Daoy (cell line): Measurements from ENCODE around the gene ILKAP. TPM values are rescaled to one million over a fixed set of nuclear protein-coding genes. Genes with fewer than 3 reads are reported as not detected.

Experiments used
- DNase-seq: peaks from one replicate; pipeline ENCODE4 v3.0.0-alpha.2; 2015; ENCODE audit warnings: low read depth
- total RNA-seq: library from RNA; depleted of rRNA; stranded (reverse); fragments of >200 nt; shearing (Covaris generic); gene quantifications from 2 replicates; pipeline ENCODE4 v1.2.3, GENCODE V29; 2014; rRNA removed

The ILKAP gene
- 27.9 and 29.5 TPM in 2 replicates for total RNA-seq

DNA sequence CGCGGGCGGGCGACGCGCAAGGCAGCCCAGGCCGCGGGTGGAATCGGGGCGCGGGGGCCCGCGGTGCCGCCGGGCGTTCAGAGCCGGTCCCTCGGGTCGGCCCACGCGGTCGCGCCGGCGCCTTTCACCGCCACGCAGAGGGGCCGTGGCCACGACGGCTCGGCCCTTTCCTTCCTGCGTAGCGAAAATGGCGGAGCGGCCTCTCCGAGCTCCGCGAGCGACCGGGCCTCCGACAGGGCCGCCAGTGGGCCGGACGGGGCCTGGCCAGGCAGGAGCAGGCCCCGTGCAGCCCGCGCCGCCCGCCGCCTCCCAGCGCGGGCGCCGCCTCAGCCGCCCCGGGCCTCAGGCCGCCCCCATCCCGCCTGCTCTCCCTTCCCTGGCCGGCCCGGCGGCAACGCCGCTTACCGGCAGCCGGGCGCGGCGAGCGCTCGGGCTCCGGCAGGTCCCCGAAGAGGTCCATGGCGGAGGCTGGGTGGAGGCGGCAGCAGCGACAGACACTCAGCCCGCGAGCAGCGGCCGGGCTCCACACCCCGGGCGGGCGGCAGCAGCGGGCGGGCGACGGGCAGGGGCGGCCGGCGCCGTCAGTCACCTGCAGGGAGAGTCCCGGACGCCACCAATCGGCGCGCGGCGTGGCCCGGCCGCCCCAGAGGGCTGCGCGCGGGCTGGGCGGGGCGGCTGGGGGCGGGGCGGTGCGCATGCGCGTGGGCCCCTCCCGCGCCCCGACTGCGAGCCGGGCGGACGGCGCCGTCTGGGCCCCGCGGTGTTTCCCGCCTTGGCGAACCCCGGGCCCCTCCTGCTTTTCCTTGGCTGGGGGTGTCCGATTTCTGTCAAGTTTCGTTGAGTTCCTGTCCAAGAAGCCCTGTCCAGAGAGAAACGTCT, at the start of gene ILKAP:
Gene ILKAP, minus strand, starts transcription at position 602 of the 879 bp plus-strand sequence. Its CDS starts 142 bp downstream, at position 460.
- DNase-seq, result peak; percentile 93

DNA sequence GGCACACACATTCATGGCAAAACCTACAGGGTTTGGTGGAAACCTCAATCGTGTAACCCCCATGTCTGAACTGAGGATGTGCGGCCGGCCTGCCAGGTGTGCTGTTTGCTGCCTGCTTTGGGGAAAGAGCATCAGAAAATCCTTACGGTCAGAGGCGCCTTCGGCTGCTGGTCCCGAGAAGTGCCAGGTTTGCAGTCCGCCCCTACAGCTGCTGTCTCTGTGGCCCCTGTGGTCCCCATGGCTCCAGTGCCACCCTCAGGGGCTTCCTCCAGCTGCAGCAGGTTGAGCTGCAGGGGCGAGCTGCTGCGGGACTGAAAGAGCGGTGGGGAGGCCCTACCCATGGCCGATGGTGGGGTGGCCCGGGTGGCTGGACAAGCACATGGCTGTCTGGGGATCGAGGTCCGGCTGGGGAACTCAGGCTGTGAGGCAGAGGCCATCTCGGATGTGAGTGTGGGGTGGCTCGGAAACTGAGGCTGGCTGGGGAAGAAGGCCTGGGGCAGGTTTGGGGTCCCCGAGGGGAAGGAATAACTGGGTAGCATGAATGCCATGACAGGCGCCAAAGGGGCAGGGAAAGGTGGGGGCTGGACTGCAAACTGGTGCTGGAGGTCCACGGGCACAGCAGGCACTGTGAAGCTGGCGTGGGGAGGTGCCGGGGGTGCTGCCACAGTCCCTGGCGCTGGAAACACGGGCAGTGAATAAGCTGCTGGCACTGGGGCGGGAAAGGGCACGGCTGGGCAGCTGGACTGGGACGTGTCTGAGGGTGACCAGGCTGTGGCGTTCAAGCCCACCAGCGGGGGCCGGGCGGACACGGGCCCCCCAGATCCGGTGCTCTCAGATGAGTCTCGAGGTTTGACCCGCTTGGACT, 49.5 kb upstream of the ILKAP start:
- no peak for DNase-seq

DNA sequence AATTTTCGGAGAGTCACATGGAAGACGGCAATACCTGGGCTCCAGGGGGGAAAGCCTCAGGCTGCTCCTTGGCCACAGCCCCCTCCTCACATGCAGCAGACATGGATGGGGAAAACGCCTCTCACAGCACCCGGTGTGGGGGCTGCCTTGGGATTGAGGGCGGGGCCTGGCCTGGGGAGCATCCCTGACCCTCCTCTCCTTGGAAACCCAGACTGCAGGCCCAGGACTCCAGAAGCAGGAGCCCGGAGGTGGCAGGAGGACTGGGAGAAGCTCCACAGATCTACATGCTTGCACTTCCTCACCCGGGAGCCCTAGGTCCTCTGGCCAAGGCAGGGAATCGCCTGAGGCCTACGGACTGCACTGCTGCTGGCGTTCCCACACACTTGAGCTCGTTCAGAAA, 48.5 kb upstream of the ILKAP start:
- no peak for DNase-seq

- DNase-seq, result no peak
Observed at GRCh38 chr2:238251331-238251730, 47.8 kb upstream of the ILKAP start.

GRCh38 chr2:238250896-238251295, 47.4 kb upstream of the ILKAP start:
- DNase-seq, result no peak

DNA sequence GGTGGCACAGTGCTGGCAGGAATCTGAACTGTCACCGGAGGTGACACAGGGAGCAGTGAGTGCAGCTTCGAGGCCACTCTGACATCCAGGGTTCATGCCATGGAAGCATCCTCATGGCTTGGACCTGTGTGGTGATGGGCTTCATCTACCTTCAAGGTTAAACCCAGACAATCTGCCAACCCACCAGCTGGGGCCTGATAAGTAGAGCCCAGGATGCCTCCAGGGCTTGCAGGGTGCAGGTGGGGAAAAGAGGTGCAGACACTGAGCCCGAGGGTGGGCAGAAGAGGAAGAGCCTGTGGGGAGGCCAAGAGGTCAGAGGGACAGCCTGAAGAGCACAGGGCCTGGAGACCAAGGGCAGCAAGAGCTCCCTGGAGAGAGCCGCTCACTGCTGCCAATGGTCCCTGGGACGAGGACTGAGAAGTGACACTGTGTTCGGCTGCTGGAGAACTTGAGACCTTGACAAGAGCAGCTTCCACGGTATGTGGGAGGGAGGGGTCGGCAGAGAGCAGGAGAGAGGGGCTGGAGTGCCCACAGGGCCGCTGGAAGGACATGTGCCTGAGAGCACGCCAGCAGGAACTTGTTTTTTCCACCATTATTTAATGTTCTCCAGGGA, 44.5 kb upstream of the ILKAP start:
- no peak for DNase-seq

- no peak for DNase-seq
Observed at GRCh38 chr2:238247002-238247822, 43.7 kb upstream of the ILKAP start.

GRCh38 chr2:238244151-238244550, 40.7 kb upstream of the ILKAP start:
- no peak for DNase-seq

DNA sequence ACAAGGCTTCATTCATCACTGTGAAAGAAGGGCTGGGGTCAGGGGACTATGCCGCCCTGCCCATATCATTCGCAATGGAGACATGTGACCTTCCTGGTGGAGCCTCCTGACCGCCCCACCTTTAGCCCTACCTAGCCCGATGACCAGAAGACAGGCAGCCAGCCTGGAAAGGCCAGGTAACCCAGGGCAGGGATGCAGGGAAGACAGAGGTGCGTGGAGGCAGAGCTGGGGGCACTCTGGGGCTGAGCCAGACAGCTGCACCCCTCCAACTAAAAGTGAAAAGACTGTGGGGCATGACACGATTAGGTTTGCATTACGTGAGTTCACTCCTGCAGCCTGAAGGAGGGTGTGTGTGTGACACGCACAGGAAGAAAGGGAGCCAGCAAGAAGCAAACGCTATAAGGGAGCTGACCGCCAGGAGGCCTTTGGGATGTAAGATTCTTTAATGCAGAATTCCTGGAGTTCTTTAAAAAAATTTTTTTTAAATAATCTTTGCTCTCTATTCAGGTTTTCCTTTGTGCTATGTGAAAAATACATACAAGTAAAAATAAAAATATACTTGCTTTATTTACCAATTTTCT, 40.1 kb upstream of the ILKAP start:
- DNase-seq, result no peak

DNA sequence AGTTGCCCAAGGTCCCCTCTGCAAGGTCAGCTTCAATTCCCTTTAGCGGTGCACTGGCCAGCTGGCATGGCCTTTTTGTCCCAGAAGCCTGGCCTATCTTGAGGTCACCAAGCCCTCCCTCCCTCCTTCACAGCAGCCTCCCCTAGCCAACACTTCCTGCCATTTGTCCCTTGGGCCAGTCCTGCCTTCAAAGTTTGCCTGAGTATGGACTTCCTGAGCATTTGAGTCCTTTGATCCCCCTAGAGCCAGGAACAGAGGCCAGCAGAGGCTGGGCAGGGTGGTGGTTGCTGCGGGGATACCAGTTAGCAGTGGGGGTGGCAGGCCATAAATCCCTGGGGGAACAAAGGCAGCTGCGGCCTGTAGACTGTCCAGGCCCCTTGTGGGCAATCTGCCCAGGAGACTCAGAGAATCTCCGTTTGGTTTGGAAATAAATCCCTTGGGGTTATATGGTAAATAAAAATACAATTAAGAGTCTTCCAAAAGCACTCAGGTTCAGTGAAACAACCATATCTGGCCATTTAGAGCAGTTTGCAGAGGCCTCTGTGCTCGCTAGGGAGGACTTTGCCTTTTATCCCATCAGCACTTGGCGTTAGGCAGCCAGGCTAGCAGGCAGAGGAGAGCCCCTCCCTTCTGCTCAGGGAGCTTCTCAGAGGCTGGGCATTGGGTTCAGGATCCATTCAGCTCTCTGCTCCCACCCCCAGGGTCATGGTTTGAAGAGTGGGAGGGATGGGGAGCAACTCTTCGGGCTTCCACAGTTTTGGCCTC, 39.4 kb upstream of the ILKAP start:
- no peak for DNase-seq

- DNase-seq, result no peak
Observed at GRCh38 chr2:238241970-238242369, 38.5 kb upstream of the ILKAP start.

DNA sequence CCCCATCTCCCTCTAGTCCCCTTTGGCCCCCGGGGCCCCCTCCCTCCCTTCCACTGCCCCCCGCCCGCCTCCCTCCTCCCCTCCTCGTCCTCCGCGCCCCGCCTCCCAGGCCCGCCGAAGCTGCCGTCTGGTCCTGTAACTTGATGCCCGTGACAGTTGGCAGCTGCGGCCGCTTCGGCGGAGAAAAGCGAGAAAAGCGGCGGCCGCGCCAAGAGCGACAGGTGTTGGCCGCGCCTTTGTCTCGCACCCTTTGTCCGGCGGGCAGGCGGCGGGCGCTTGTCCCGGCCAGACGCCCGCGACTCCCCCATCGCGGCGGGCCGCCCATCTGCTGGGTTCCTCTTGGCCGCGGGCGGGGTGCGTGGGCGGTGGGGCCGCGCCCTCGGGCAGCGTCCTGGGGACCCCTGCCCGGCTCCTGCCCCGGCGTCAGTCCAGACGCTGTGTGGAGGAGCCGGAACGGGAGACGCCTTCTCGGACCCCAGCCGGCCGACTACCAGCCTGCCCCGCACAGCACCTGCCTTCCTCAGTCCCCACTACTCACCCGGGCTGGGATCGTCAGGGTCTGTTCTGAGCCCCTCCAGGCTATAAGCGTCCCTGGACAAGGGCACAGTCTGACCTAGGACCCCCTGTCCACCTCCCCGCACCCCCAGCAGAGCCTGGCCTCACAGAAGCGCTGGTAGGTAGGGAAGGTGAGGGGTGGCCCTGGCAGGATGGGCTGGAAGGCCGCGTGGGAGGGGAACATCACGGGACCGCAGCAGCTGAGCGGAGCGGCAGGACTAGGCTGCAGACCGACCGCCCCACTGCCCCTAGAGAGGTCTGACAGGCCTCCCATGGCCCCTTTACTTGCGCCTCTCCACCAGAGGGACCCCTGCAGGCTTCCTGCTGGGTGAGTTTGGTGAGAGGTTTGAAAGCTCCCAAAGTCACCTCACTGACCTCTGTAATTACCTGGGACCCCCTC, 37.5 kb upstream of the ILKAP start:
- DNase-seq, result peak; percentile 55

- peak; percentile 94 for DNase-seq
Observed at GRCh38 chr2:238239863-238240756, 36.6 kb upstream of the ILKAP start, which contains the start of gene HES6. Gene HES6, minus strand, starts transcription at chr2:238240038. Its CDS starts 133 bp downstream, at chr2:238239905.

GRCh38 chr2:238239543-238239862, 36.0 kb upstream of the ILKAP start:
- no peak for DNase-seq

DNA sequence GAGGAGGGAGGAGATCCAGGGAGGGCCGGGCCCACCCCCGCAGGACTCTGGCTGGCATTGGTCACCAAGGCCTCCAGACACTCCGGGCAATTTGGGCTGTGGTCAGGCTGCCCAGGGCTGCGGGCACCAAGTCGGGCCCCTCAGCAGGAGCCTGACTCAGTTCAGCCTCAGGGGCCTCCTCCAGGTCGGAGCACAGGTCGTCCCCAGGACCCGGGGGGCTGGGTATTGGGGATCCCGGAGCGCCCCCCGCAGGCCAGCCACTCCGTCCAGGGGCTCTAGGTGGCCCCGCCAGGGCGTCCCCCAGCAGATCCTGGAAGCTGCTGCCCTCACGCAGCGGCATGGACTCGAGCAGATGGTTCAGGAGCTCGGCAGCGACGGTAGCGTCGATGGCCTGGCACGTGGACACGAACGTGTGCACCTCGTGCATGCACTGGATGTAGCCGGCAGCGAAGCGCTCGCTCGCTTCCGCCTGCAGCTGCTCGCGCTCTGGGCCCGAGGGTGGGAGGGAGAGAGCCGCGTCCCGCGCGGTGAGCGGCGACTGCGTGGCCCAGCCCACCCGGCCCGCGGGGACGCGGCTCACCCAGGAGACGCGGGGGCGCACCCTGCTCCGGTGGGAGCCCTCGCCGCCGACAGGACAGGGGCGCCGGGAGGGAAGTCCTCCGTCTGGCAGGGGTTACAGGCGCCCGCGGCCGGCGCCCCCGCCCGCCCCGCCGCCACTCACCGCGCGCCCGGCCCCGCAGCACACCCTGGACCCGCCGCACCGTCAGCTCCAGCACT, 35.5 kb upstream of the ILKAP start:
- DNase-seq, result peak; percentile 43

- no peak for DNase-seq
Observed at GRCh38 chr2:238238311-238238765, 34.8 kb upstream of the ILKAP start.
